NT2/D1 (cell line): Measurements from ENCODE around the gene BABAM1.

Source experiments
- SUZ12 ChIP-seq: IDR thresholded peaks from 2 replicates; pipeline ENCODE4 v1.6.1; 2011; ENCODE audit not compliant: insufficient read length, insufficient read depth; ENCODE audit errors: extremely low read depth
- ZNF274 ChIP-seq: IDR thresholded peaks from 2 replicates; pipeline ENCODE4 v1.6.1; 2011; ENCODE audit warnings: mild to moderate bottlenecking, low read depth, low read length

DNA sequence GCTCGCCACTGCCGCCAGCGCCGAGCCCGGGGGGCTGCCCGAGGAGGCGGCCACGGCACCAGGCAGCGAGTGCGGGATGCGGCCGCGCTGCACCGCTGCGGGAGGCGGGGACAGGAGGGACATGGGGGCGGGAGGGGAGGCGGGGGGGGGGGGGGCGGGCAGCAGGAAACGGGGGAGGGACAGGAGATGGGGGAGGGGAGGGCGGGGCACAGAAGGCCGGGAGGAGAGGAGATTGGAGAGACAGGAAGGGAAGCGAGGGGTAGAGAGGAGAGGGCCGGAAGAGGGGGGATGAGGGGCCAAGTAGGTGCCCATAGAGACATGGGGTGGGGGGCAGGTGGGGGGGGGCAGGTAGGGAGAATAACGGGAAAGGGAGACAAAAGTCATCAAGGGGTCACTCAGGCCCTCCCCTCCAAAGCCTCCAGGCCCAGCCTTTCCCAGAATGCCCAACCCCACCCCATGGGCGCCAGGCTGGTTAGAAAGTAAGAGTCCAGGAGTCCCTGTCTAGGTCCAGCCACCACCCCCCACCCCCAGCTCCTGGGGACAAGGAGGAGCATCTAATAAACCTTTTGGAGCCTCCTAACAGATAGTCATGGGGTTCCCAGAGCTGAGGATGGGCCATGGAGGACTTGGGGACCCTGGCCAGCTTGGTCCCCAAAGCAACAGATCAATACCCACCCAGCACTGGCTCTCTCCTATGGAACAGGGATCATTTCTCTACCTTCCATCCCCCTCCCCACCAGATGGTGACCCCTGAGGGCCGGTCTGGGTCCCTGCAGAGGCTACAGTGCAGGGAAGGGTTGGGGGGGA, 31.1 kb upstream of the BABAM1 start:
- no peak for TF ChIP-seq ZNF274
- TF ChIP-seq SUZ12: no peak
